ENCODE results near the gene ETFA.
A peak's percentile ranks its signal among the peaks of the same experiment; 100 is the strongest.
"Not testable (repeated sequence)": the region's sequence is repeated elsewhere in the genome, so short reads cannot be mapped to it uniquely, and the experiment has no call there.

ETFA gene

GRCh38 chr15:76324066-76324465, 12.8 kb upstream of the ETFA start:
- no peak for DNase-seq

- DNase-seq = no peak
These were observed 10.3 kb upstream of the ETFA start for GRCh38 chr15:76321602-76322001.

DNA sequence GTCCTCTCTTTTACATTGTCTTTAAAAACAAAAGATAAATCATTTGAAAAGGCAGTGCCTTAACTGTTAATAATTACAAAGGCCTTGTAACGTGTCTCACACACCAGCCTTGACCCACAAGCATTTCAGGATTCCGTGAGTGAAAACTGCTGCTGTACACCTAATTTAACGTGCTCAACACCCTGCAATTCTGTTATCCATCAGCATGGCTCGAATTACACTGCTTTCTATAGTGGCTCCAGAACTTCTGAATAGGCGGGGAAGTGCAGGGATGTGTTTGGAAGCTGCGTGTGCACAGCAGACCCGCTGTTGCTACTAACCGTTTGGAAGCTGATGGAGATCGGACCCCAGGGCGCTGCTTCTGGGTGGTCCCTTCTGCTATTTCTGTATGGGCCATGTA, 9.9 kb upstream of the ETFA start:
- DNase-seq = no peak

DNA sequence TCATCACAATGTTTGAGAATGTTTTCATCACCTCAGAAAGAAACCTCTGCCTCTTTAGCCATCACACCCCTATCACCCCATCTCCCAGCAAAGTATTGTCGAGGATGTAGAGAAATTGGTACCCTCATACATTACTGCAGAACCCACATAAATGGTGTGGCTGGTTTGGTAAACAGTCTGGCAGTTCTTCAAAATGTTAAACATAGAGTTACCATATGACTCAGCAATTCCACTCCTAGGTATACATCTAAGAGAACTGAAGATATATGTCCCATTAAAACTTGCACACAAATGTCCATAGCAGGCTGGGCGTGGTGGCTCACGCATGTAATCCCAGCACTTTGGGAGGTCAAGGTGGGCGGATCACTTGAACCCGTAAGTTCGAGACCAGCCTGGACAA, 8.7 kb upstream of the ETFA start:
- DNase-seq = no peak

- no peak for DNase-seq
These were observed 2.5 kb upstream of the ETFA start for GRCh38 chr15:76313731-76314130.

DNA sequence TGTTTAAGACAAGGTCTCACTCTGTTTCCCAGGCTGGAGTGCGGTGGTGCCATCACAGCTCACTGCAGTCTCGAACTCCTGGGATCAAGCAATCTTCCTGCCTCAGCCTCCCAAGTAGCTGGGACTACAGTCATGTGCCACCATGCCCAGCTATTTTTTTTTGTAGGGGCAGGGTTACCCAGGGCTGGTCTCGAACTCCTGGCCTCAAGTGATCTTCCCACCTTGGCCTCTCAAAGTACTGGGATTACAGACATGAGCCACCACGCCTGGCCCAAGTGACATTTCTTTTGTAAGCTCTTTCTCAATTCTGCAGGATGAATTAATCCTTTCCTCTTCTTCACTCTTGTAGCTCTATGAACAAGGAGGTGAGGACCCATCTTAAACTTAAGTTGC, 1.9 kb upstream of the ETFA start:
- DNase-seq = not testable (repeated sequence)

- no peak for DNase-seq
These were observed 1.4 kb upstream of the ETFA start for GRCh38 chr15:76312540-76313174.

- peak; percentile 66 for DNase-seq
These were observed 682 bp downstream of the ETFA start for GRCh38 chr15:76310475-76311099.

GRCh38 chr15:76309601-76310330, 1.5 kb downstream of the ETFA start:
- DNase-seq = no peak

DNA sequence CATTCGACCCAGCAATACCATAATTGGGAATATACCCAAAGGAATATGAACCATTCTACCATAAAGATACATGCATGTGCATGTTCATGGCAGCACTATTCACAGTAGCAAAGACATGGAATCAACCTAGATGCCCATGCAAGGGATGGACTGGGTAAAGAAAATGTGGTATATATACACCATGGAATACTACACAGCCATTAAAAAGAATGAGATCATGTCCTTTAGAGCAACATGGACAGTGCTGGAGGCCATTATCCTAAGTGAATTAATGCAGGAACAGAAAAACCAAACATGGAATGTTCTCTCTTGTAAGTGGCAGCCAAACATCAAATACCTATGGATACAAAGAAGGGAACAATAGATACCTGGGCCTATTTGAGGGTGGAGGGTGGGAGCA, 7.4 kb downstream of the ETFA start:
- no peak for DNase-seq

DNA sequence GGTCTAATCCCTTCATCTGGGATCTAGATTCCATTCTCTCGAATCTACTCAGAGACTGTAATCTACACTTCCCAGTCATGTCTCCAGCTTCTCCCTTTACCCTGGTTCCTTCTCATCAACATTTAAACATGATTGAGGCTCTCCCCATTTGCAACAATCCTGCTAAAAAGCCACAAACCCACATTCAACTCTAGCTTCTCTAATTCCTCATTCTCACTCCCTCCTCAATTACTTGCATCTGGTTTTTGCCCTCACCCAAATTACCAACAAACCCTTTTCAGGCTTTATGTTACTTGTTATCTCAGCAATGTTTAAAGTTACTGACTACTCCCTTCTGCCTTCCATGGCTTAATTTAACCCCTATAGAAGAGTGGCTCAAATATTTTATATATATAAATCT, 11.5 kb downstream of the ETFA start:
- DNase-seq = peak; percentile 49

- no peak for DNase-seq
These were observed 12.3 kb downstream of the ETFA start for GRCh38 chr15:76298986-76299385.

DNA sequence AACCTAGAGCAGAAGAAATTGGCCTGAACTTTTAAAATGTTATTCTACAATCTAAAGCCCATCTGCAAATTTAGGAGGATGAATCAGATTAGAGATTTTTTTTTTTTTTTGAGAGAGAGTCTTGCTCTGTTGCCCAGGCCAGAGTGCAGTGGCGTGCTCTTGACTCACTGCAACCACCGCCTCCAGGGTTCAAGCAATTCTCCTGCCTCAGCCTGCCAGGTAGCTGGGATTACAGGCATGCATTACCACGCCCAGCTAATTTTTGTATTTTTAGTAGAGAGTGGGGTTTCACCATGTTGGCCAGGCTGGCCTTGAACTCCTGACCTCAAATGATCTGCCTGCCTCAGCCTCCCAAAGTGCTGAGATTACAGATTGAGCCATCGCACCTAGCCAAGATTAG, 13.3 kb downstream of the ETFA start:
- DNase-seq = not testable (repeated sequence)

- no peak for DNase-seq
These were observed 14.4 kb downstream of the ETFA start for GRCh38 chr15:76296849-76297248.

DNA sequence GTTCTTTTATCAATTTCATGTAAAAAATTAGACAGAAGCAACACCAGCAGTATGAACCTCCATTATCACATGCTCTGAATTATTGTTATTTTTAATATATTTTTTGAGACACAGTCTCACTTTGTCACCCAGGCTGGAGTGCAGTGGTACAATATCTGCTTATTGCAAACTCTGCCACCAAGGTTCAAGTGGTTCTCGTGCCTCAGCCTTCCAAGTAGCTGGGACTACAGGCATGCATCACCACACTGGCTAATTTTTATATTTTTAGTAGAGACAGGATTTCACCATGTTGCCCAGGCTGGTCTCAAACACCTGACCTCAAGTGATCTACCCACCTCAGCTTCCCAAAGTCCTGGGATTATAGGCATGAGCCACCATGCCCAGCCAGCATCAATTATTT, 16.8 kb downstream of the ETFA start:
- not testable (repeated sequence) for DNase-seq

- DNase-seq = no peak
These were observed 17.9 kb downstream of the ETFA start for GRCh38 chr15:76293361-76293760.

GRCh38 chr15:76289582-76289981, 21.7 kb downstream of the ETFA start:
- peak; percentile 74 for DNase-seq

GRCh38 chr15:76286271-76286879, 24.9 kb downstream of the ETFA start:
- DNase-seq = peak; percentile 30

GRCh38 chr15:76285241-76285825, 25.9 kb downstream of the ETFA start:
- DNase-seq = no peak

DNA sequence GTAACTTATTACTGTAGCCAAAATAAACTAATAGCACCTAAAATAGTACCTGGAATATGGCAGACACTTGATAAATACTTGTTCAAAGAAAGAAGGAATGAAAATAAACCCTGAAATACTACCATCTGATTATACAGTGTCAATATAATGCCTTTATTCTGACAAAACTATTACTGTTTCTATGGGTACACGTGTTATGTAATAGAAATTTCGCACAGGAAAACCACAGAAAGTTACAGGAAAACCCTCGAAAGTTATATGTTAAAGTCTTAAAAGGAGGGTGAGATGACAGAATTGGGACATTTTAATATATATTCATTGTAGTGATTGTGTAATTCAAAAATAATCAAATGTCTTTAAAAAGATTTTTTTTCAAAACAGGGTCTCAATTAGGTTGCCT, 28.8 kb downstream of the ETFA start:
- no peak for DNase-seq

DNA sequence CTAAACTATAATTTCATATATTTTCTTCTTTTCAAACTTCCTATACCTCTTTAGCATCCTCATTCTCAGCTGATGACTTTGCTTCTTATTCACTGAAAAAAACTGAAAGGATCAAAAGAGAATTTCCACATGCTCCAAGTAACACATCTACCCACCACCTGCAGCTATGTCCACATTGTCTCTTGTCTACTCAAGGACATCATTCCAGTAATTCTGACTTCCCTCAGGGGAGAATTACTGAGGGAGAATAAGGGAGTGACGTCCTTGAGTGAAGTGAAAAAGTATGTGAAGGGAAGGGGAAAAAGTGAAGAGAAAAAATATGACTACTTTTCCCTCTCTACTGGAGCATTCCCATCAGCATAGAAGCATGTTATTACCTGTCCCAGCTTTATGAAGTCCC, 32.6 kb downstream of the ETFA start:
- no peak for DNase-seq

DNA sequence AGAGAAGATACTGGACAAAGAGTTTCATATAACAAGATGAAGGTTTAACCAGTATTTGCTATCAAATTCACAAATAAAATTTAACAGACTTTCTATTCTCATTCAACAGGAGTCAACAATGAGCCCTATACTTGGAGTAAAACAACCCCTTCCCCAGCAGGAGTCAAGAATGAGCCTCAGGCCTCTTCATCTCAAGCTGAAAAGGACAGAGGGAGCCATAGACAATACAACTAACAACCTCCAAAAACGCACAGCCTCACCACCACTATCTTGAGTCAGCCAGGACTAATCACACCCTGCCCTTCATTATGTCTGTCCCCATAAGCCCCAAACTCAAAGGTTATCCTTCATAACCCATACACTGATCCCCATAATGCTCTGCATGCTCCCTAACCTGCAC, 36.4 kb downstream of the ETFA start:
- no peak for DNase-seq

DNA sequence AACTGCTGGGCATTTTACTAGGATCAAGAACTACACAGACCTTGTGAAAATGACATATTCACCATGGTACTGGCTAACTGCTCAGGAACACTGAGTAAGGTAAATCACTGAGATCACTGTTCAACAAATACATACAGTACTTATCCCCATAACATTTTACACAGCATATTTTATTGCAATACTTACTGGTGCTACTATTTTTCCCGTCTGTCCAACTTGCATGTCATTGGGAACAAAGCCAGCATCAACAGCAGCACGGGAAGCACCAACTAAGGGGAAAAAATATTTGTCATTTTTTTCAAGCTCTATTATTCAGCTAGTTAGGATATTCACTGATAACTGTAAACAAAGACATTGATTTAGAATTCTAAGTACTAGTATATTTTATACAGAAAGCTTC, 37.0 kb downstream of the ETFA start:
- no peak for DNase-seq

GRCh38 chr15:76270876-76271275, 40.4 kb downstream of the ETFA start:
- no peak for DNase-seq
